Esophagus squamous epithelium (tissue), 5 donors: ENCODE data around the gene STT3B. TPM values are rescaled to one million over a fixed set of nuclear protein-coding genes. Genes with fewer than 3 reads are reported as not detected.

Source experiments
- DNase-seq: peaks from one replicate; lab custom pipeline; 2025; lab: John Stamatoyannopoulos, UW
- H3K27ac ChIP-seq, 4 donors: fragments of 200-600 bp; sonication (generic); one replicate each; pipeline ENCODE4 v1.5.1; 2016 to 2019; ENCODE audit warnings: mild to moderate bottlenecking in 1 of 4
- H3K27me3 ChIP-seq, 4 donors: fragments of 200-600 bp; sonication (generic); 1 replicate in 3 of 4; 2 replicates in 1 of 4; pipeline versions ENCODE4 v1.5.1 to v1.6.0; 2017 to 2021; ENCODE audit warnings: antibody characterized with exemption in 1 of 4
- H3K36me3 ChIP-seq, 3 donors: fragments of 200-600 bp; sonication (generic); one replicate each; pipeline ENCODE4 v1.5.1; 2016 to 2019
- H3K4me1 ChIP-seq, 3 donors: fragments of 200-600 bp; sonication (generic); one replicate each; pipeline ENCODE4 v1.5.1; 2017 to 2019
- H3K4me3 ChIP-seq, 4 donors: fragments of 200-600 bp; sonication (generic); 1 replicate in 3 of 4; 2 replicates in 1 of 4; pipeline ENCODE4 v1.5.1; 2016 to 2019; ENCODE audit warnings: mild to moderate bottlenecking in 2 of 4, moderate library complexity in 1 of 4
- H3K9me3 ChIP-seq, 3 donors: fragments of 200-600 bp; sonication (generic); one replicate each; pipeline ENCODE4 v1.5.1; 2016 to 2019
- POLR2A ChIP-seq, 4 donors: fragments of 450-650 bp; IDR thresholded peaks; one replicate each; pipeline ENCODE4 v1.6.1; 2017; ENCODE audit warnings: antibody characterized with exemption in 4 of 4, mild to moderate bottlenecking in 4 of 4, moderate library complexity in 3 of 4
- WGBS, 2 donors: methylation state at CpG; one replicate each; pipeline ENCODE4 v1.1.5; 2018; 5-methylcytosine and 5-hydroxymethylcytosine counted together
- intact Hi-C: fragments of 100-400 bp; cut with DNase I; formaldehyde crosslinking; loops from one replicate; pipeline ENCODE4 v1.15.0; 2022
- total RNA-seq, 4 donors: library from RNA; depleted of rRNA; stranded (reverse); fragments of >200 nt; gene quantifications; one replicate each; pipeline ENCODE4 v1.1.0, GENCODE V29; 2016
- TF ChIP-seq, protein P1 (sequence below), 6 experiments: fragments of 450-650 bp in 4 of 6; fragments of 200-600 bp in 2 of 6; sonication (generic) in 2 of 6; IDR thresholded peaks; one replicate each; pipeline ENCODE4 v1.5.1; 2016 to 2019; ENCODE audit warnings: antibody characterized with exemption in 6 of 6, mild to moderate bottlenecking in 4 of 6, moderate library complexity in 4 of 6
- donor health status: DM: yes; HTN: yes; CAD: no.

The STT3B gene
- total RNA-seq, 4 donors from 2014 or later = 82.1 to 123 (median 93.5) TPM

GRCh38 chr3:31550452-31551251, 17.9 kb downstream of the STT3B start:
- Histone ChIP-seq H3K9me3 (no peaks in the 10 kb centered on the region), H3K4me1 (peaks cover 12 to 69% (median 17%) of the 10 kb centered on the region in 3 donors), H3K4me3 (no peak overlapping the region), H3K27ac (no peak overlapping the region), H3K36me3 (no peaks in the 10 kb centered on the region), H3K27me3 (no peaks in the 10 kb centered on the region)
- TF ChIP-seq, protein P1, sequence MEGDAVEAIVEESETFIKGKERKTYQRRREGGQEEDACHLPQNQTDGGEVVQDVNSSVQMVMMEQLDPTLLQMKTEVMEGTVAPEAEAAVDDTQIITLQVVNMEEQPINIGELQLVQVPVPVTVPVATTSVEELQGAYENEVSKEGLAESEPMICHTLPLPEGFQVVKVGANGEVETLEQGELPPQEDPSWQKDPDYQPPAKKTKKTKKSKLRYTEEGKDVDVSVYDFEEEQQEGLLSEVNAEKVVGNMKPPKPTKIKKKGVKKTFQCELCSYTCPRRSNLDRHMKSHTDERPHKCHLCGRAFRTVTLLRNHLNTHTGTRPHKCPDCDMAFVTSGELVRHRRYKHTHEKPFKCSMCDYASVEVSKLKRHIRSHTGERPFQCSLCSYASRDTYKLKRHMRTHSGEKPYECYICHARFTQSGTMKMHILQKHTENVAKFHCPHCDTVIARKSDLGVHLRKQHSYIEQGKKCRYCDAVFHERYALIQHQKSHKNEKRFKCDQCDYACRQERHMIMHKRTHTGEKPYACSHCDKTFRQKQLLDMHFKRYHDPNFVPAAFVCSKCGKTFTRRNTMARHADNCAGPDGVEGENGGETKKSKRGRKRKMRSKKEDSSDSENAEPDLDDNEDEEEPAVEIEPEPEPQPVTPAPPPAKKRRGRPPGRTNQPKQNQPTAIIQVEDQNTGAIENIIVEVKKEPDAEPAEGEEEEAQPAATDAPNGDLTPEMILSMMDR (IDR thresholded peaks at IDR 0.05) = peak; percentile 23 to 71 (median 53)
- no peak for TF ChIP-seq POLR2A (IDR thresholded peaks at IDR 0.05)
- intact Hi-C loops = no loop called here
- DNase-seq = no peak
- WGBS, 2 donors = 0% methylated on average over 2 of the region's 2 CpGs

GRCh38 chr3:31551646-31552045, 18.9 kb downstream of the STT3B start:
- intact Hi-C loops = no loop called here

GRCh38 chr3:31552103-31552502, 19.4 kb downstream of the STT3B start:
- no peak for TF ChIP-seq POLR2A (IDR thresholded peaks at IDR 0.05)
- TF ChIP-seq, protein P1 (IDR thresholded peaks at IDR 0.05) = no peak
- Histone ChIP-seq H3K4me1 (peaks cover 8 to 55% (median 11%) of the 10 kb centered on the region in 3 donors), H3K4me3 (no peak overlapping the region)

More at GRCh38 chr3:31551646-31552045, 18.9 kb downstream of the STT3B start:
- Histone ChIP-seq H3K27me3 (no peaks in the 10 kb centered on the region), H3K9me3 (no peaks in the 10 kb centered on the region), H3K27ac (no peak overlapping the region), H3K4me3 (no peak overlapping the region), H3K4me1 (peaks cover 8 to 60% (median 11%) of the 10 kb centered on the region in 3 donors), H3K36me3 (no peaks in the 10 kb centered on the region)
- DNase-seq = no peak
- TF ChIP-seq POLR2A (IDR thresholded peaks at IDR 0.05) = no peak
- TF ChIP-seq, protein P1 (IDR thresholded peaks at IDR 0.05) = no peak
- WGBS, 2 donors = 95 to 100% methylated on average over 2 of the region's 2 CpGs

DNA sequence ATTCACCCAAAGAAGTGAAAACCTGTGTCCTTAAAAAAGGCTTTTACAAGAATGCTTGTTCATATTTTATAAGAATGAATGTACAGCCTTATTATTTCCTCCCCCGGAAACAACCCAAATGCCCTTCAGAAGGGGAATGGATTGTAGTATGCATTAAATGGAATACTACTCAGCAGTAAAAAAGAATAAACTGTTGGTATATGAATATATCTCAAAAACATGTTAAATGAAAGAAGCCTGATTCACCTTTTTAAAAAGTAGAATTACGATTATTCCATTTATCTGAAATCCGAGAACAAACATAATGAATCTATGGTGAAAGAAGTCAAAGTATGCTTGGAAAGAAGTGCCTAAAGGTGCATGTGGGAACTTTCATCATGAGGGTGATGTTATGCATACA, 20.5 kb downstream of the STT3B start:
- TF ChIP-seq POLR2A (IDR thresholded peaks at IDR 0.05) = no peak
- TF ChIP-seq, protein P1 (IDR thresholded peaks at IDR 0.05) = no peak
- Histone ChIP-seq H3K4me3 (no peak overlapping the region), H3K9me3 (no peaks in the 10 kb centered on the region), H3K27ac (no peak overlapping the region), H3K36me3 (no peaks in the 10 kb centered on the region), H3K4me1 (peaks cover under 1 to 43% (median 4%) of the 10 kb centered on the region in 3 donors), H3K27me3 (no peaks in the 10 kb centered on the region)
- WGBS, 2 donors = 98 to 99% methylated on average over 3 of the region's 3 CpGs
- intact Hi-C loops = no loop called here
- DNase-seq = no peak

More at GRCh38 chr3:31552103-31552502, 19.4 kb downstream of the STT3B start:
- intact Hi-C loops = no loop called here
- Histone ChIP-seq H3K9me3 (no peaks in the 10 kb centered on the region), H3K27me3 (no peaks in the 10 kb centered on the region), H3K36me3 (no peaks in the 10 kb centered on the region), H3K27ac (no peak overlapping the region)
- whole genome bisulfite sequencing, 2 donors = 91 to 100% methylated on average over 1 of the region's 1 CpG
- no peak for DNase-seq

DNA sequence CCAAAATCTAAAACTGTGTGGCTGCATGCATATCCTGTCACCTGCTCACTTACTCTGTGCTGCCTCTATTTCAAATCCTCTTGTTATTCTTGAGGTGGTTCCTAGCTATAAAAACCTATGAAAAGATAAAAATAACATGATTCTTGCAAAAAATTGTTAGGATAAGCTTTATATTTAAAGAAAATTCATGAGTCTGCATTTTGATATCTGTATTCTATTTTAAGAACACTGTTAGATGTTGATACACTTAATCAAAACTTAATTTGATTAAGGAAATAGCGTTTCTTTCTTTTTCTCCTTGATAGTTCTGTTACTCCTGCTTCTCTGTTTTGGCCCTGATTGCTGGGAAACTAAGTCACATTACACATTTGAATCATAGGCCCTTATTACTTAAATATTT, 22.5 kb downstream of the STT3B start:
- Histone ChIP-seq H3K9me3 (peaks cover 0 to under 1% (median 0%) of the 10 kb centered on the region in 3 donors), H3K4me3 (no peak overlapping the region), H3K27ac (no peak overlapping the region), H3K36me3 (no peaks in the 10 kb centered on the region), H3K27me3 (no peaks in the 10 kb centered on the region), H3K4me1 (peaks cover 0 to 30% (median 0%) of the 10 kb centered on the region in 3 donors)
- 68 to 77% methylated on average over 1 of the region's 1 CpG for WGBS, 2 donors
- no peak for DNase-seq
- intact Hi-C loops = no loop called here
- TF ChIP-seq, protein P1 (IDR thresholded peaks at IDR 0.05) = no peak
- TF ChIP-seq POLR2A (IDR thresholded peaks at IDR 0.05) = no peak
